ENCODE measurements around the gene NFXL1. TPM values are rescaled to one million over a fixed set of nuclear protein-coding genes. Genes with fewer than 3 reads are reported as not detected.

Gene NFXL1
- total RNA-seq, 4 donors from 2014 or later = 3.7 to 10.8 (median 5.5) TPM

DNA sequence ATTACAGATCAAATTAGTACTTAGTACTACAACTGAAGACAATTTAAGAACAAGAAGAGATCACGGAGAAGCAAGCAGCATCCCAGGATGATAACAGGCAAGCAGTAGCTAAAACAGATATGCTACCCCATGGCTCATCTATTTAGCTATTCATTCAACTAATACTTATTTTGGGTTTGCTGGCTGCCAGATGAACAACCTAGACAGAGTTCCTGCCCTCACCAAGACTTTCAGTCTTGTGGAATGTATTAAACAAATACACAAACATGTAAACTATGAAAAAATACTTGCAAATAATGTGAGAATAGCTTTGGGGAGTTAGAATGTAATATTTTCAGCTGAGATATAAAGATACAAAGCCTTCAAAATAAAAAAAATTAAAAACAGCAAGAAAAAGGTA lies 74.1 kb downstream of the NFXL1 start:
- Histone ChIP-seq H3K27me3 (peaks cover 4 to 11% (median 7%) of the 10 kb centered on the region in 3 donors), H3K4me1 (peaks cover 18 to 21% of the 10 kb centered on the region in 2 donors), H3K4me3 (no peak overlapping the region), H3K27ac (no peak overlapping the region), H3K9me3 (no peaks in the 10 kb centered on the region), H3K36me3 (no peaks in the 10 kb centered on the region)
- DNase-seq = no peak
- intact Hi-C loops (cut with DNase I; ENCODE audit: low total_unique reads) (no loop called here), in situ Hi-C loops (cut with MboI; ENCODE audit: low sequenced_read_pairs in 4 of 4) (loop anchor here in 1 of 4 donors (25.0 kb wide), 1 partner anchor 153 kb away; no protein-coding TSS in a partner anchor)
- ATAC-seq = no peak
- TF ChIP-seq POLR2A (IDR thresholded peaks at IDR 0.05) = no peak
- TF ChIP-seq, protein P1, sequence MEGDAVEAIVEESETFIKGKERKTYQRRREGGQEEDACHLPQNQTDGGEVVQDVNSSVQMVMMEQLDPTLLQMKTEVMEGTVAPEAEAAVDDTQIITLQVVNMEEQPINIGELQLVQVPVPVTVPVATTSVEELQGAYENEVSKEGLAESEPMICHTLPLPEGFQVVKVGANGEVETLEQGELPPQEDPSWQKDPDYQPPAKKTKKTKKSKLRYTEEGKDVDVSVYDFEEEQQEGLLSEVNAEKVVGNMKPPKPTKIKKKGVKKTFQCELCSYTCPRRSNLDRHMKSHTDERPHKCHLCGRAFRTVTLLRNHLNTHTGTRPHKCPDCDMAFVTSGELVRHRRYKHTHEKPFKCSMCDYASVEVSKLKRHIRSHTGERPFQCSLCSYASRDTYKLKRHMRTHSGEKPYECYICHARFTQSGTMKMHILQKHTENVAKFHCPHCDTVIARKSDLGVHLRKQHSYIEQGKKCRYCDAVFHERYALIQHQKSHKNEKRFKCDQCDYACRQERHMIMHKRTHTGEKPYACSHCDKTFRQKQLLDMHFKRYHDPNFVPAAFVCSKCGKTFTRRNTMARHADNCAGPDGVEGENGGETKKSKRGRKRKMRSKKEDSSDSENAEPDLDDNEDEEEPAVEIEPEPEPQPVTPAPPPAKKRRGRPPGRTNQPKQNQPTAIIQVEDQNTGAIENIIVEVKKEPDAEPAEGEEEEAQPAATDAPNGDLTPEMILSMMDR (IDR thresholded peaks at IDR 0.05 in 4 of 5, conservative IDR thresholded peaks at IDR 0.05 in 1 of 5) = no peak

GRCh38 chr4:47839259-47839658 lies 75.1 kb downstream of the NFXL1 start:
- ATAC-seq (no peak), DNase-seq (no peak)
- Histone ChIP-seq H3K4me1 (peaks cover 18 to 21% of the 10 kb centered on the region in 2 donors), H3K9me3 (no peaks in the 10 kb centered on the region), H3K36me3 (no peaks in the 10 kb centered on the region), H3K27me3 (peaks cover 4 to 11% (median 7%) of the 10 kb centered on the region in 3 donors), H3K4me3 (no peak overlapping the region), H3K27ac (no peak overlapping the region)
- TF ChIP-seq, protein P1 (IDR thresholded peaks at IDR 0.05 in 4 of 5, conservative IDR thresholded peaks at IDR 0.05 in 1 of 5) = no peak
- no peak for TF ChIP-seq POLR2A (IDR thresholded peaks at IDR 0.05)
- in situ Hi-C loops (cut with MboI; ENCODE audit: low sequenced_read_pairs in 4 of 4) (loop anchor here in 1 of 4 donors (25.0 kb wide), 1 partner anchor 152 kb away; no protein-coding TSS in a partner anchor), intact Hi-C loops (cut with DNase I; ENCODE audit: low total_unique reads) (loop anchor here (5.0 kb wide), 1 partner anchor 132 kb away; no protein-coding TSS in a partner anchor)

- no peaks in the 10 kb centered on the region for H3K9me3 ChIP-seq
- peaks cover 7 to 12% (median 7%) of the 10 kb centered on the region in 3 donors for H3K27me3 ChIP-seq
- in situ Hi-C loops (cut with MboI; ENCODE audit: low sequenced_read_pairs in 4 of 4) (loop anchor here in 1 of 4 donors (25.0 kb wide), 1 partner anchor 151 kb away; no protein-coding TSS in a partner anchor), intact Hi-C loops (cut with DNase I; ENCODE audit: low total_unique reads) (loop anchor here (5.0 kb wide), 1 partner anchor 131 kb away; no protein-coding TSS in a partner anchor)
- TF ChIP-seq POLR2A (IDR thresholded peaks at IDR 0.05) = no peak
- TF ChIP-seq, protein P1 (IDR thresholded peaks at IDR 0.05 in 4 of 5, conservative IDR thresholded peaks at IDR 0.05 in 1 of 5) = no peak
- no peak for ATAC-seq
- no peaks in the 10 kb centered on the region for H3K36me3 ChIP-seq
- DNase-seq = no peak
- no peak overlapping the region for H3K4me3 ChIP-seq
- no peak overlapping the region for H3K27ac ChIP-seq
- peaks cover 18 to 21% of the 10 kb centered on the region in 2 donors for H3K4me1 ChIP-seq
Observed at GRCh38 chr4:47838445-47838844, 75.9 kb downstream of the NFXL1 start.

DNA sequence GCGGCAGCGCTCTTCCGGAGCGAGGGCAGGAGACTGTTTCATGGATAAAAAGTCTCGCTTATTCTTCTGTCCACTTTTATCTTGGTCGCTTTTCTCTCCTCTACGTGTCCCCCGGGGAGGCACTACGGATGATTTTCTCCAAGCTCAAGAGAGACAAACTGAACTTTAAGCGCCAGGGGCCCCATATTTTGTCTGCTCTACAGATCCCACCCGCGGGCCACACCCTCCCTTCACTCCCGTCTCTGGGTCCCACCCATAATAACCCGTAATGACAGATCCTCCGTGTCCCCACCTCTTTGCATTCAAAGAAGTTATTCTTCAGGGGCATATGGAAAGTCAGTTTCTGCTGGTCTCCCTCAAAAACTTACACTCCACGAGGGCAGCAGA lies 76.5 kb downstream of the NFXL1 start, which contains the start of gene CORIN:
CORIN (minus strand) TSS at position 160 of the 387 bp plus-strand sequence; CDS start at position 42, 118 bp downstream.
- Histone ChIP-seq H3K27ac (no peak within 1 kb of the TSS), H3K4me1 (peaks cover 18 to 21% of the 10 kb centered on the region in 2 donors), H3K4me3 (peak within 1 kb of the TSS; percentile 26 to 53 (median 50)), H3K9me3 (peaks cover 0 to 1% (median 0%) of the 10 kb centered on the region in 3 donors), H3K36me3 (no peaks in the 10 kb centered on the region), H3K27me3 (peaks cover 7 to 16% (median 12%) of the 10 kb centered on the region in 3 donors)
- intact Hi-C loops (cut with DNase I; ENCODE audit: low total_unique reads) (loop anchor here (5.0 kb wide), 1 partner anchor 131 kb away; no protein-coding TSS in a partner anchor), in situ Hi-C loops (cut with MboI; ENCODE audit: low sequenced_read_pairs in 4 of 4) (loop anchor here in 1 of 4 donors (25.0 kb wide), 1 partner anchor 151 kb away; no protein-coding TSS in a partner anchor)
- no peak for TF ChIP-seq POLR2A (IDR thresholded peaks at IDR 0.05)
- TF ChIP-seq, protein P1 (IDR thresholded peaks at IDR 0.05 in 4 of 5, conservative IDR thresholded peaks at IDR 0.05 in 1 of 5) = no peak
- ATAC-seq (no peak), DNase-seq (no peak)
